Measurements from ENCODE around the gene CAV2.

DNA sequence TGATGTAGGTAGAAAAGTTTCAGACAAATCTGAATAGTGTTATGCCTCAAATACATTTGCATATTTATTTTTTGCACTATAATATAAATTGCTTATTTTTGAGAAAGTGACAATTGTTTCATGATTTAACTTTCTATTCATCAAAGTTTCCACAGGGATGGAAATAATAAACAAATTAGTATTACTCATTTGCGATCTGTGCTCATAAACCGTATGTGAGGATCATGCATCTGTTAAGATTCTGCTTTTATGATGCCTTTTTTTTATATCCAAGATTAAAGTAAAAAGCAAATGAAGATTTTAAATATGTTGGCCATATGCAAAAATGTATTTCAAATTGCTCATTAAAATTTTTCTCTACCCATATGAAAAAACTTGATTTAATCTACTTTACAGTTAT is 45.2 kb upstream of the CAV2 start:
- TF ChIP-seq, protein P1, sequence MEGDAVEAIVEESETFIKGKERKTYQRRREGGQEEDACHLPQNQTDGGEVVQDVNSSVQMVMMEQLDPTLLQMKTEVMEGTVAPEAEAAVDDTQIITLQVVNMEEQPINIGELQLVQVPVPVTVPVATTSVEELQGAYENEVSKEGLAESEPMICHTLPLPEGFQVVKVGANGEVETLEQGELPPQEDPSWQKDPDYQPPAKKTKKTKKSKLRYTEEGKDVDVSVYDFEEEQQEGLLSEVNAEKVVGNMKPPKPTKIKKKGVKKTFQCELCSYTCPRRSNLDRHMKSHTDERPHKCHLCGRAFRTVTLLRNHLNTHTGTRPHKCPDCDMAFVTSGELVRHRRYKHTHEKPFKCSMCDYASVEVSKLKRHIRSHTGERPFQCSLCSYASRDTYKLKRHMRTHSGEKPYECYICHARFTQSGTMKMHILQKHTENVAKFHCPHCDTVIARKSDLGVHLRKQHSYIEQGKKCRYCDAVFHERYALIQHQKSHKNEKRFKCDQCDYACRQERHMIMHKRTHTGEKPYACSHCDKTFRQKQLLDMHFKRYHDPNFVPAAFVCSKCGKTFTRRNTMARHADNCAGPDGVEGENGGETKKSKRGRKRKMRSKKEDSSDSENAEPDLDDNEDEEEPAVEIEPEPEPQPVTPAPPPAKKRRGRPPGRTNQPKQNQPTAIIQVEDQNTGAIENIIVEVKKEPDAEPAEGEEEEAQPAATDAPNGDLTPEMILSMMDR (conservative IDR thresholded peaks at IDR 0.05): no peak
- no peak for TF ChIP-seq ZFX (IDR thresholded peaks at IDR 0.05)
